HCEC 1CT (cell line): Measurements from ENCODE around the gene DOLPP1.
"Not testable (repeated sequence)": the region's sequence is repeated elsewhere in the genome, so short reads cannot be mapped to it uniquely, and the experiment has no call there.

Experiments used
- DNase-seq: peaks from one replicate; pipeline ENCODE4 v3.0.0-alpha.2; 2017

The DOLPP1 gene

GRCh38 chr9:129080601-129081387 lies at the start of gene DOLPP1:
Gene DOLPP1 (plus strand): TSS chr9:129081111. CDS start chr9:129081132, 21 bp downstream.
- peak; percentile 99 for DNase-seq

GRCh38 chr9:129031514-129031913 lies 49.4 kb upstream of the DOLPP1 start:
- DNase-seq: no peak

GRCh38 chr9:129032541-129033159 lies 48.3 kb upstream of the DOLPP1 start:
- no peak for DNase-seq

GRCh38 chr9:129033216-129033615 lies 47.7 kb upstream of the DOLPP1 start:
- no peak for DNase-seq

- not testable (repeated sequence) for DNase-seq
These were observed 45.1 kb upstream of the DOLPP1 start for GRCh38 chr9:129035838-129036237.

GRCh38 chr9:129036241-129036922 lies 44.5 kb upstream of the DOLPP1 start, which contains the start of gene MIGA2:
Gene MIGA2 (plus strand): TSS chr9:129036626. CDS start chr9:129040595, 3,969 bp downstream.
- peak; percentile 99 for DNase-seq

GRCh38 chr9:129036923-129037766 lies 43.8 kb upstream of the DOLPP1 start:
- DNase-seq: no peak

- no peak for DNase-seq
These were observed 43.2 kb upstream of the DOLPP1 start for GRCh38 chr9:129037767-129038098.

GRCh38 chr9:129038109-129038852 lies 42.6 kb upstream of the DOLPP1 start:
- DNase-seq: no peak

GRCh38 chr9:129040113-129040643 lies 40.7 kb upstream of the DOLPP1 start:
- DNase-seq: no peak

GRCh38 chr9:129042016-129042415 lies 38.9 kb upstream of the DOLPP1 start:
- DNase-seq: no peak

GRCh38 chr9:129052592-129052991 lies 28.3 kb upstream of the DOLPP1 start:
- no peak for DNase-seq

- no peak for DNase-seq
These were observed 27.9 kb upstream of the DOLPP1 start for GRCh38 chr9:129053020-129053419.

GRCh38 chr9:129054163-129054851 lies 26.6 kb upstream of the DOLPP1 start:
- DNase-seq: peak; percentile 14

- peak; percentile 70 for DNase-seq
These were observed 21.7 kb upstream of the DOLPP1 start for GRCh38 chr9:129058965-129059795.

- no peak for DNase-seq
These were observed 20.8 kb upstream of the DOLPP1 start for GRCh38 chr9:129059796-129060785.

GRCh38 chr9:129060991-129061390 lies 19.9 kb upstream of the DOLPP1 start:
- no peak for DNase-seq

- no peak for DNase-seq
These were observed 17.9 kb upstream of the DOLPP1 start for GRCh38 chr9:129063061-129063460.

- no peak for DNase-seq
These were observed 16.4 kb upstream of the DOLPP1 start for GRCh38 chr9:129064499-129064908.
